NCI-H2029 (cell line): Measurements from ENCODE around the gene TECR.
"Not testable (repeated sequence)": the region's sequence is repeated elsewhere in the genome, so short reads cannot be mapped to it uniquely, and the experiment has no call there.

Source experiments
- DNase-seq: peaks from one replicate; lab custom pipeline; 2025; lab: John Stamatoyannopoulos, UW

TECR gene

GRCh38 chr19:14540741-14541525, 11.5 kb downstream of the TECR start:
- DNase-seq = no peak

- DNase-seq = not testable (repeated sequence)
Measured at GRCh38 chr19:14541979-14542378, 12.6 kb downstream of the TECR start.

GRCh38 chr19:14542711-14543328, 13.4 kb downstream of the TECR start:
- no peak for DNase-seq

GRCh38 chr19:14544047-14544446, 14.7 kb downstream of the TECR start:
- DNase-seq = no peak

- peak; percentile 94 for DNase-seq
Measured at GRCh38 chr19:14544977-14545715, 15.8 kb downstream of the TECR start.

GRCh38 chr19:14545716-14546082, 16.3 kb downstream of the TECR start:
- DNase-seq = no peak

GRCh38 chr19:14550201-14550754, 20.9 kb downstream of the TECR start:
- peak; percentile 93 for DNase-seq

GRCh38 chr19:14551134-14552005, 22.0 kb downstream of the TECR start:
- DNase-seq = not testable (repeated sequence)

GRCh38 chr19:14552006-14552360, 22.6 kb downstream of the TECR start:
- not testable (repeated sequence) for DNase-seq

GRCh38 chr19:14553042-14553938, 23.9 kb downstream of the TECR start:
- DNase-seq = no peak

GRCh38 chr19:14553939-14554243, 24.5 kb downstream of the TECR start:
- no peak for DNase-seq

GRCh38 chr19:14554382-14554812, 25.0 kb downstream of the TECR start:
- DNase-seq = peak; percentile 89

GRCh38 chr19:14555918-14556661, 26.7 kb downstream of the TECR start:
- DNase-seq = no peak

GRCh38 chr19:14556662-14557188, 27.3 kb downstream of the TECR start:
- peak; percentile 49 for DNase-seq

GRCh38 chr19:14558370-14559066, 29.1 kb downstream of the TECR start:
- DNase-seq = no peak

GRCh38 chr19:14559916-14560775, 30.8 kb downstream of the TECR start:
- DNase-seq = no peak

GRCh38 chr19:14560776-14561108, 31.3 kb downstream of the TECR start:
- DNase-seq = no peak

- no peak for DNase-seq
Measured at GRCh38 chr19:14561249-14561648, 31.9 kb downstream of the TECR start.
